Measurements from ENCODE around the gene CUTA. TPM values are rescaled to one million over a fixed set of nuclear protein-coding genes. Genes with fewer than 3 reads are reported as not detected.

The CUTA gene
- total and polyA plus RNA-seq, 2 of the 13 experiments (the other 11 are each of a cell fraction or from before 2014, with no cell fraction given), result 170 to 180 TPM

DNA sequence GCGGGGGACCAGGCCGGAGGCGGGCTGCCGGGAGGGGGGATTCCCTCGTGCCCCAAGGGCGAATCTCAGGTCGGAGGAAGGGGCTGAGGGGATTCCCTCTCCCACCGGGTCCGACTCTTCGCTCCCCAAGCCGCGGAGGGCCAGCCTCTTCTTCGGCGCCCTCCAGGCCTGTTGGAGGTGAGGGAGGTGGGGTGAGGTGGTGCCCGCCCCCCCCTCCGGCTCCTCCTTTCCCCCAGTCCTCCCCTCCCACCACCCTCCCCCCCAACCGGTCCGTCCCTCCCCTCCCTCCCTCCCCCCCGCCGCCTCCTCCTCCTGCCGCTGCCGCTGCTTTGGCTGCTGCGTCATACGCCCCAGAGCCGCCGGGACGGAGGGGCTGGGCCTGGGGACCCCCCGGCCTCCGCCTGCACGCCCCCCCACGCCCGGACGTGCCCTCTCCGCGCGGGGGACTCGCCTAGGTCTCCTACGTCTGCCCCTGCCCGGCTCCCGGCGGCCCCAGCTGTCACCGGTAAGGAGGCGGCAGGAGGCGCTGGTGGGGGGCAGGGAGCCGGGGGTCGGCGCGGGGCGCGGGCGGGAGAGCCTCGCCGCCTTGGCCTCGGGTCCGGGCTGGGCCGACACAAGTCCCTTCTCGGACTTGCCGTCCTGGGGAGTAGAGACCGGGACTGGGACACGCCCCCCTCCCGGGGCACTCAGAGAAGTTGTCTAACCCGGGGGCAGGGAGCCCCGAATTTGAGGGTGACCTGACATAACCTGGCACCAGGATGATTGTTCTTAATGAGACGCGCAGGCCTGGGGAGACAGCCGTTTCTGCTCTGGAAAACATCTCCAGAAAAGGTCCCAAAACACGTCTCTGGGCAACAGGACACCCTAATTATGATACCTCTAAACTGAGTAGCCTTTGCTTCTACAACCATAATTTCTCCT lies 6.9 kb downstream of the CUTA start, which contains the start of gene PHF1 (continued):
- TF ChIP-seq, protein P1, sequence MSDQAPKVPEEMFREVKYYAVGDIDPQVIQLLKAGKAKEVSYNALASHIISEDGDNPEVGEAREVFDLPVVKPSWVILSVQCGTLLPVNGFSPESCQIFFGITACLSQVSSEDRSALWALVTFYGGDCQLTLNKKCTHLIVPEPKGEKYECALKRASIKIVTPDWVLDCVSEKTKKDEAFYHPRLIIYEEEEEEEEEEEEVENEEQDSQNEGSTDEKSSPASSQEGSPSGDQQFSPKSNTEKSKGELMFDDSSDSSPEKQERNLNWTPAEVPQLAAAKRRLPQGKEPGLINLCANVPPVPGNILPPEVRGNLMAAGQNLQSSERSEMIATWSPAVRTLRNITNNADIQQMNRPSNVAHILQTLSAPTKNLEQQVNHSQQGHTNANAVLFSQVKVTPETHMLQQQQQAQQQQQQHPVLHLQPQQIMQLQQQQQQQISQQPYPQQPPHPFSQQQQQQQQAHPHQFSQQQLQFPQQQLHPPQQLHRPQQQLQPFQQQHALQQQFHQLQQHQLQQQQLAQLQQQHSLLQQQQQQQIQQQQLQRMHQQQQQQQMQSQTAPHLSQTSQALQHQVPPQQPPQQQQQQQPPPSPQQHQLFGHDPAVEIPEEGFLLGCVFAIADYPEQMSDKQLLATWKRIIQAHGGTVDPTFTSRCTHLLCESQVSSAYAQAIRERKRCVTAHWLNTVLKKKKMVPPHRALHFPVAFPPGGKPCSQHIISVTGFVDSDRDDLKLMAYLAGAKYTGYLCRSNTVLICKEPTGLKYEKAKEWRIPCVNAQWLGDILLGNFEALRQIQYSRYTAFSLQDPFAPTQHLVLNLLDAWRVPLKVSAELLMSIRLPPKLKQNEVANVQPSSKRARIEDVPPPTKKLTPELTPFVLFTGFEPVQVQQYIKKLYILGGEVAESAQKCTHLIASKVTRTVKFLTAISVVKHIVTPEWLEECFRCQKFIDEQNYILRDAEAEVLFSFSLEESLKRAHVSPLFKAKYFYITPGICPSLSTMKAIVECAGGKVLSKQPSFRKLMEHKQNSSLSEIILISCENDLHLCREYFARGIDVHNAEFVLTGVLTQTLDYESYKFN (CRISPR knock-in tag; conservative IDR thresholded peaks at IDR 0.05), result no peak; the same call in 1 of the 2 replicates
- TF ChIP-seq ZBTB2 (CRISPR knock-in tag; IDR thresholded peaks at IDR 0.05; ENCODE audit: low read depth) (peak; percentile 55; the same call in 1 of the 2 replicates), AGO1 (IDR thresholded peaks at IDR 0.05; ENCODE audit: low read depth, low read length, poor library complexity, severe bottlenecking) (no peak), ZNF430 (CRISPR knock-in tag; IDR thresholded peaks at IDR 0.05) (no peak; the same call in none of the 2 replicates), ISX (CRISPR knock-in tag; conservative IDR thresholded peaks at IDR 0.05) (no peak), ZNF432 (CRISPR knock-in tag; IDR thresholded peaks at IDR 0.05; ENCODE audit: borderline replicate concordance) (no peak), ZBTB7A (CRISPR knock-in tag; IDR thresholded peaks at IDR 0.05) (no peak), TOPORS (CRISPR knock-in tag; IDR thresholded peaks at IDR 0.05) (no peak), AHR (CRISPR knock-in tag; IDR thresholded peaks at IDR 0.05) (no peak)
- TF ChIP-seq, protein P2, sequence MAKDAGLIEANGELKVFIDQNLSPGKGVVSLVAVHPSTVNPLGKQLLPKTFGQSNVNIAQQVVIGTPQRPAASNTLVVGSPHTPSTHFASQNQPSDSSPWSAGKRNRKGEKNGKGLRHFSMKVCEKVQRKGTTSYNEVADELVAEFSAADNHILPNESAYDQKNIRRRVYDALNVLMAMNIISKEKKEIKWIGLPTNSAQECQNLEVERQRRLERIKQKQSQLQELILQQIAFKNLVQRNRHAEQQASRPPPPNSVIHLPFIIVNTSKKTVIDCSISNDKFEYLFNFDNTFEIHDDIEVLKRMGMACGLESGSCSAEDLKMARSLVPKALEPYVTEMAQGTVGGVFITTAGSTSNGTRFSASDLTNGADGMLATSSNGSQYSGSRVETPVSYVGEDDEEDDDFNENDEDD (CRISPR knock-in tag; IDR thresholded peaks at IDR 0.05; ENCODE audit: borderline replicate concordance), result peak; percentile 22; the same call in 1 of the 2 replicates

Data from HepG2 (cell line).